ENCODE data around the gene SLC24A3.

Gene SLC24A3

GRCh38 chr20:19265646-19266374, 53.4 kb downstream of the SLC24A3 start:
- no peak overlapping the region for H4K8ac ChIP-seq (ENCODE audit: low read depth, low read length)
- no CpG with 5 or more reads among the region's 3 CpGs for WGBS (ENCODE audit: extremely low coverage, insufficient coverage, low lambda C conversion rate)
- H3K4me2 ChIP-seq (ENCODE audit: low read length) = no peak overlapping the region

GRCh38 chr20:19268426-19268825, 56.0 kb downstream of the SLC24A3 start:
- no peak overlapping the region for H3K4ac ChIP-seq (ENCODE audit: low read depth, low read length)
- H3K23ac ChIP-seq (ENCODE audit: low read length) = no peak overlapping the region
- no CpG with 5 or more reads among the region's 2 CpGs for WGBS (ENCODE audit: extremely low coverage, insufficient coverage, low lambda C conversion rate)
- no peak overlapping the region for H3K4me3 ChIP-seq (ENCODE audit: low read length)
- H3K4me1 ChIP-seq (ENCODE audit: control insufficient read depth, low read depth, low read length) = no peaks in the 10 kb centered on the region
- H2BK15ac ChIP-seq (replicated peaks; ENCODE audit: low read depth) = no peak overlapping the region
- no peak overlapping the region for H2AK5ac ChIP-seq (ENCODE audit: low read length)
- H2BK5ac ChIP-seq (ENCODE audit: low read length) = no peak overlapping the region
- no peak overlapping the region for H3K27ac ChIP-seq (ENCODE audit: low read depth, low read length)
- H3K79me1 ChIP-seq (ENCODE audit: low read length) = no peaks in the 10 kb centered on the region
- no peak overlapping the region for H4K8ac ChIP-seq (ENCODE audit: low read depth, low read length)
- H4K5ac ChIP-seq (ENCODE audit: low read length) = no peak overlapping the region
- no peak overlapping the region for H3K18ac ChIP-seq (ENCODE audit: low read length)
- H3K27me3 ChIP-seq (ENCODE audit: insufficient read depth, low read length, poor library complexity) = no peaks in the 10 kb centered on the region
- H3K79me2 ChIP-seq (ENCODE audit: control insufficient read depth, insufficient read depth, low read length) = no peaks in the 10 kb centered on the region
- H3K36me3 ChIP-seq (ENCODE audit: control insufficient read depth, insufficient read depth, low read length) = no peaks in the 10 kb centered on the region
- no peak overlapping the region for H2BK120ac ChIP-seq (ENCODE audit: low read depth, low read length)
- H3K56ac ChIP-seq (ENCODE audit: low read length) = no peak overlapping the region
- no peak overlapping the region for H3K9ac ChIP-seq (ENCODE audit: low read length)
- no peak for DNase-seq
- H3K4me2 ChIP-seq (ENCODE audit: low read length) = no peak overlapping the region

More at GRCh38 chr20:19265646-19266374, 53.4 kb downstream of the SLC24A3 start:
- H3K27me3 ChIP-seq (ENCODE audit: insufficient read depth, low read length, poor library complexity) = no peaks in the 10 kb centered on the region
- H3K27ac ChIP-seq (ENCODE audit: low read depth, low read length) = no peak overlapping the region
- H2BK5ac ChIP-seq (ENCODE audit: low read length) = no peak overlapping the region
- H3K56ac ChIP-seq (ENCODE audit: low read length) = no peak overlapping the region
- no peak overlapping the region for H3K4me3 ChIP-seq (ENCODE audit: low read length)
- no peak overlapping the region for H3K23ac ChIP-seq (ENCODE audit: low read length)
- no peak overlapping the region for H3K4ac ChIP-seq (ENCODE audit: low read depth, low read length)
- H2AK5ac ChIP-seq (ENCODE audit: low read length) = no peak overlapping the region
- no peaks in the 10 kb centered on the region for H3K4me1 ChIP-seq (ENCODE audit: control insufficient read depth, low read depth, low read length)
- H2BK120ac ChIP-seq (ENCODE audit: low read depth, low read length) = no peak overlapping the region
- H3K9ac ChIP-seq (ENCODE audit: low read length) = no peak overlapping the region
- no peak overlapping the region for H3K18ac ChIP-seq (ENCODE audit: low read length)
- no peaks in the 10 kb centered on the region for H3K79me2 ChIP-seq (ENCODE audit: control insufficient read depth, insufficient read depth, low read length)
- H2BK15ac ChIP-seq (replicated peaks; ENCODE audit: low read depth) = no peak overlapping the region
- no peak overlapping the region for H4K5ac ChIP-seq (ENCODE audit: low read length)
- DNase-seq = peak; percentile 85
- no peaks in the 10 kb centered on the region for H3K79me1 ChIP-seq (ENCODE audit: low read length)
- H3K36me3 ChIP-seq (ENCODE audit: control insufficient read depth, insufficient read depth, low read length) = no peaks in the 10 kb centered on the region

GRCh38 chr20:19269737-19270340, 57.4 kb downstream of the SLC24A3 start:
- H3K4me2 ChIP-seq (ENCODE audit: low read length) = no peak overlapping the region
- no peak overlapping the region for H3K18ac ChIP-seq (ENCODE audit: low read length)
- no peak overlapping the region for H3K4ac ChIP-seq (ENCODE audit: low read depth, low read length)
- no peaks in the 10 kb centered on the region for H3K4me1 ChIP-seq (ENCODE audit: control insufficient read depth, low read depth, low read length)
- no peak overlapping the region for H3K27ac ChIP-seq (ENCODE audit: low read depth, low read length)
- H3K56ac ChIP-seq (ENCODE audit: low read length) = no peak overlapping the region
- H2BK5ac ChIP-seq (ENCODE audit: low read length) = no peak overlapping the region
- no peaks in the 10 kb centered on the region for H3K36me3 ChIP-seq (ENCODE audit: control insufficient read depth, insufficient read depth, low read length)
- no peaks in the 10 kb centered on the region for H3K79me2 ChIP-seq (ENCODE audit: control insufficient read depth, insufficient read depth, low read length)
- H3K4me3 ChIP-seq (ENCODE audit: low read length) = no peak overlapping the region
- H3K79me1 ChIP-seq (ENCODE audit: low read length) = no peaks in the 10 kb centered on the region
- no peak overlapping the region for H2BK15ac ChIP-seq (replicated peaks; ENCODE audit: low read depth)
- no peak overlapping the region for H4K5ac ChIP-seq (ENCODE audit: low read length)
- H2BK120ac ChIP-seq (ENCODE audit: low read depth, low read length) = no peak overlapping the region
- DNase-seq = no peak
- no peak overlapping the region for H4K8ac ChIP-seq (ENCODE audit: low read depth, low read length)
- WGBS (ENCODE audit: extremely low coverage, insufficient coverage, low lambda C conversion rate) = no CpG with 5 or more reads among the region's 8 CpGs
- no peak overlapping the region for H3K9ac ChIP-seq (ENCODE audit: low read length)
- H2AK5ac ChIP-seq (ENCODE audit: low read length) = no peak overlapping the region
- H3K27me3 ChIP-seq (ENCODE audit: insufficient read depth, low read length, poor library complexity) = no peaks in the 10 kb centered on the region
- no peak overlapping the region for H3K23ac ChIP-seq (ENCODE audit: low read length)

- Histone ChIP-seq H3K27ac (ENCODE audit: low read depth, low read length) (no peak overlapping the region), H3K4me1 (ENCODE audit: control insufficient read depth, low read depth, low read length) (no peaks in the 10 kb centered on the region), H4K8ac (ENCODE audit: low read depth, low read length) (no peak overlapping the region), H3K27me3 (ENCODE audit: insufficient read depth, low read length, poor library complexity) (no peaks in the 10 kb centered on the region), H3K4me3 (ENCODE audit: low read length) (no peak overlapping the region), H2BK15ac (replicated peaks; ENCODE audit: low read depth) (no peak overlapping the region), H3K4ac (ENCODE audit: low read depth, low read length) (no peak overlapping the region), H3K4me2 (ENCODE audit: low read length) (no peak overlapping the region), H2AK5ac (ENCODE audit: low read length) (no peak overlapping the region), H3K56ac (ENCODE audit: low read length) (no peak overlapping the region), H3K23ac (ENCODE audit: low read length) (no peak overlapping the region), H3K79me1 (ENCODE audit: low read length) (no peaks in the 10 kb centered on the region), H2BK120ac (ENCODE audit: low read depth, low read length) (no peak overlapping the region), H3K36me3 (ENCODE audit: control insufficient read depth, insufficient read depth, low read length) (no peaks in the 10 kb centered on the region), H3K79me2 (ENCODE audit: control insufficient read depth, insufficient read depth, low read length) (no peaks in the 10 kb centered on the region), H3K9ac (ENCODE audit: low read length) (no peak overlapping the region), H4K5ac (ENCODE audit: low read length) (no peak overlapping the region), H3K18ac (ENCODE audit: low read length) (no peak overlapping the region), H2BK5ac (ENCODE audit: low read length) (no peak overlapping the region)
- peak; percentile 28 for DNase-seq
- WGBS (ENCODE audit: extremely low coverage, insufficient coverage, low lambda C conversion rate) = no CpG with 5 or more reads among the region's 7 CpGs
Measured at GRCh38 chr20:19271879-19272651, 59.6 kb downstream of the SLC24A3 start.

- H3K4me2 ChIP-seq (ENCODE audit: low read length) = no peak overlapping the region
- no peak overlapping the region for H3K9ac ChIP-seq (ENCODE audit: low read length)
- H2BK5ac ChIP-seq (ENCODE audit: low read length) = no peak overlapping the region
- no peaks in the 10 kb centered on the region for H3K27me3 ChIP-seq (ENCODE audit: insufficient read depth, low read length, poor library complexity)
- no peak overlapping the region for H3K27ac ChIP-seq (ENCODE audit: low read depth, low read length)
- no peak overlapping the region for H2BK15ac ChIP-seq (replicated peaks; ENCODE audit: low read depth)
- H2BK120ac ChIP-seq (ENCODE audit: low read depth, low read length) = no peak overlapping the region
- no peak overlapping the region for H4K8ac ChIP-seq (ENCODE audit: low read depth, low read length)
- no peaks in the 10 kb centered on the region for H3K79me2 ChIP-seq (ENCODE audit: control insufficient read depth, insufficient read depth, low read length)
- H3K56ac ChIP-seq (ENCODE audit: low read length) = no peak overlapping the region
- no peak overlapping the region for H2AK5ac ChIP-seq (ENCODE audit: low read length)
- WGBS (ENCODE audit: extremely low coverage, insufficient coverage, low lambda C conversion rate) = no CpG with 5 or more reads among the region's 6 CpGs
- H3K4me1 ChIP-seq (ENCODE audit: control insufficient read depth, low read depth, low read length) = no peaks in the 10 kb centered on the region
- no peaks in the 10 kb centered on the region for H3K36me3 ChIP-seq (ENCODE audit: control insufficient read depth, insufficient read depth, low read length)
- H3K23ac ChIP-seq (ENCODE audit: low read length) = no peak overlapping the region
- no peak overlapping the region for H3K18ac ChIP-seq (ENCODE audit: low read length)
- no peaks in the 10 kb centered on the region for H3K79me1 ChIP-seq (ENCODE audit: low read length)
- H4K5ac ChIP-seq (ENCODE audit: low read length) = no peak overlapping the region
- no peak overlapping the region for H3K4me3 ChIP-seq (ENCODE audit: low read length)
- H3K4ac ChIP-seq (ENCODE audit: low read depth, low read length) = no peak overlapping the region
- no peak for DNase-seq
Measured at GRCh38 chr20:19272976-19273654, 60.7 kb downstream of the SLC24A3 start.

All from mesendoderm (in vitro differentiated cells).